DOHH2 (cell line): ENCODE measurements around the gene CLEC9A.

Experiments
- EZH2phosphoT487 ChIP-seq: fragments of 200-600 bp; sonication (generic); IDR thresholded peaks from 2 replicates; pipeline ENCODE4 v1.6.1; 2017; ENCODE audit warnings: borderline replicate concordance, mild to moderate bottlenecking, antibody characterized with exemption, low read length, moderate library complexity, mixed read lengths
- TF ChIP-seq, protein P1 (sequence below): fragments of 200-600 bp; sonication (generic); IDR thresholded peaks from one replicate; pipeline ENCODE4 v1.5.1; 2014; ENCODE audit warnings: antibody characterized with exemption, mild to moderate bottlenecking, low read depth, low read length; ENCODE audit not compliant: poor library complexity, severe bottlenecking

DNA sequence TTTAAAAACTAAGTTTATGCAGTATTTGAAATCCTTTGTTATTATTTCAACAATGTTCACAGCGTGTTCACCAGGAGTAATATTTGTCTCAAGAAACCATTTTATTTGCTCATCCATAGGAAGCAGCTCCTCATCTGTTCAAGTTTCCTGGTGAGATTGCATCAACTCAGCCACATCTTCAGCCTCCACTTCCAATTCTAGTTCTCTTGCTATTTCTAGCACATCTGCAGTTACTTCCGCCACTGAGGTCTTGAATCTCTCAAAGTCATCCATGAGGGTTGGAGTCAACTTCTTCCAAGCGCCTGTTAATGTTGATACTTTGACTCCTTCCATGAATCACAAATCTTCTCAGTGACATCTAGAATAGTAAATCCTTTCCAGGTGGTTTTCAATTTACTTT, 18.0 kb downstream of the CLEC9A start:
- TF ChIP-seq, protein P1, sequence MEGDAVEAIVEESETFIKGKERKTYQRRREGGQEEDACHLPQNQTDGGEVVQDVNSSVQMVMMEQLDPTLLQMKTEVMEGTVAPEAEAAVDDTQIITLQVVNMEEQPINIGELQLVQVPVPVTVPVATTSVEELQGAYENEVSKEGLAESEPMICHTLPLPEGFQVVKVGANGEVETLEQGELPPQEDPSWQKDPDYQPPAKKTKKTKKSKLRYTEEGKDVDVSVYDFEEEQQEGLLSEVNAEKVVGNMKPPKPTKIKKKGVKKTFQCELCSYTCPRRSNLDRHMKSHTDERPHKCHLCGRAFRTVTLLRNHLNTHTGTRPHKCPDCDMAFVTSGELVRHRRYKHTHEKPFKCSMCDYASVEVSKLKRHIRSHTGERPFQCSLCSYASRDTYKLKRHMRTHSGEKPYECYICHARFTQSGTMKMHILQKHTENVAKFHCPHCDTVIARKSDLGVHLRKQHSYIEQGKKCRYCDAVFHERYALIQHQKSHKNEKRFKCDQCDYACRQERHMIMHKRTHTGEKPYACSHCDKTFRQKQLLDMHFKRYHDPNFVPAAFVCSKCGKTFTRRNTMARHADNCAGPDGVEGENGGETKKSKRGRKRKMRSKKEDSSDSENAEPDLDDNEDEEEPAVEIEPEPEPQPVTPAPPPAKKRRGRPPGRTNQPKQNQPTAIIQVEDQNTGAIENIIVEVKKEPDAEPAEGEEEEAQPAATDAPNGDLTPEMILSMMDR, result no peak
- no peak for TF ChIP-seq EZH2phosphoT487
